ENCODE data around the gene ANXA11.

Gene ANXA11

GRCh38 chr10:80187465-80188409 lies 17.6 kb downstream of the ANXA11 start:
- DNase-seq (ENCODE audit: low spot score) = no peak

GRCh38 chr10:80187060-80187459 lies 18.3 kb downstream of the ANXA11 start:
- DNase-seq (ENCODE audit: low spot score) = no peak

GRCh38 chr10:80186364-80187012 lies 18.8 kb downstream of the ANXA11 start:
- no peak for DNase-seq (ENCODE audit: low spot score)

- no peak for DNase-seq (ENCODE audit: low spot score)
Measured at GRCh38 chr10:80185578-80186299, 19.6 kb downstream of the ANXA11 start.

GRCh38 chr10:80184291-80184690 lies 21.0 kb downstream of the ANXA11 start:
- no peak for DNase-seq (ENCODE audit: low spot score)

- no peak for DNase-seq (ENCODE audit: low spot score)
Measured at GRCh38 chr10:80183436-80183835, 21.9 kb downstream of the ANXA11 start.

- no peak for DNase-seq (ENCODE audit: low spot score)
Measured at GRCh38 chr10:80182986-80183385, 22.4 kb downstream of the ANXA11 start.

GRCh38 chr10:80177781-80178636 lies 27.3 kb downstream of the ANXA11 start:
- DNase-seq (ENCODE audit: low spot score) = no peak

GRCh38 chr10:80176526-80176925 lies 28.8 kb downstream of the ANXA11 start:
- DNase-seq (ENCODE audit: low spot score) = no peak

- no peak for DNase-seq (ENCODE audit: low spot score)
Measured at GRCh38 chr10:80174641-80175395, 30.5 kb downstream of the ANXA11 start.

GRCh38 chr10:80173466-80173865 lies 31.9 kb downstream of the ANXA11 start:
- DNase-seq (ENCODE audit: low spot score) = no peak

- no peak for DNase-seq (ENCODE audit: low spot score)
Measured at GRCh38 chr10:80172896-80173295, 32.4 kb downstream of the ANXA11 start.

GRCh38 chr10:80171248-80171660 lies 34.1 kb downstream of the ANXA11 start:
- no peak for DNase-seq (ENCODE audit: low spot score)

GRCh38 chr10:80170641-80171040 lies 34.7 kb downstream of the ANXA11 start:
- no peak for DNase-seq (ENCODE audit: low spot score)

- no peak for DNase-seq (ENCODE audit: low spot score)
Measured at GRCh38 chr10:80170026-80170425, 35.3 kb downstream of the ANXA11 start.

- no peak for DNase-seq (ENCODE audit: low spot score)
Measured at GRCh38 chr10:80168679-80169380, 36.5 kb downstream of the ANXA11 start.

- no peak for DNase-seq (ENCODE audit: low spot score)
Measured at GRCh38 chr10:80168162-80168511, 37.2 kb downstream of the ANXA11 start.

- DNase-seq (ENCODE audit: low spot score) = no peak
Measured at GRCh38 chr10:80167471-80168161, 37.7 kb downstream of the ANXA11 start.

GRCh38 chr10:80166581-80167470 lies 38.5 kb downstream of the ANXA11 start:
- DNase-seq (ENCODE audit: low spot score) = no peak

Data from kidney capillary endothelial cell (primary cell).